HG02852 (cell line): ENCODE measurements around the gene USH2A.

Source experiments
- ATAC-seq: cut with Tn5 transposase; IDR thresholded peaks from one replicate; pipeline ENCODE4 v1.9.1; 2021; ENCODE audit warnings: mild to moderate bottlenecking, moderate library complexity; ENCODE audit not compliant: unreplicated experiment

USH2A gene

DNA sequence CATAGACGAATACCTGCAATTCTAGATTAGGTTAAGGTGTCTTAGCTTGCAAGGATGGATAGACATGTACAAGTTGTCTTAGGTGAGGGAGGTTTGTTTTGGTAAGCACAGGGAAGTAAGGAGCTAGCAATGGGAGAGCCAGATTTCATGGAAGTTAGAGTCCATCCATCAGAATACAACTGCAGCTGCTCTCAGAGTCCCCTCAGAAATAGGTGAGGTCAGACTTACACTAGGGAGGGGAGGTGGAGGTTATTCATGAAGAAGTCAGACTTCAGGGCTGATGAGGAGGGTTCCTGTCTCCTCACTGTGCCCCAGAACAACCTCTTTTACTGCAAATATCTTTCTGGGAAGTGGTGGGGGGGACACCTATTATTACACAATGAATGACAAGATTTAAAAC, 770.9 kb downstream of the USH2A start:
- ATAC-seq, result no peak

DNA sequence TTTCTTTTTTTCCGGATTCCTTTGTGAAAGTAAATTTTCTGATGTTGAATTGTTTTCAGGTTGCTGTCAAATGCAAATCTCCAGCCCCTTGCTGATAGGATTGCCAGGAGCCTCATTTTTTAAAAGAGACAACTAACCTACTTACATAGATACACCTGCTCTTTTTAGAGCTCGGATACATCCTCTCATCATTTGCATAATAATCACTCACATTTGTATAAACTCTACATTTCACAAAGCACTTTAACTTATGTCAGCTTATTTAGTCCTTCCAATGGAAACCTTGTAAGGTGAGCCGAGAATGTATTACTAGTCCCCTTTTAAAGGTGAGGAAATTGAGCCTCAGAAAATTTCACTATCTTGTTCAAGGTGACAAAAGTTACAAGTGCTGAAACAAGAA, 771.4 kb downstream of the USH2A start:
- ATAC-seq, result no peak

DNA sequence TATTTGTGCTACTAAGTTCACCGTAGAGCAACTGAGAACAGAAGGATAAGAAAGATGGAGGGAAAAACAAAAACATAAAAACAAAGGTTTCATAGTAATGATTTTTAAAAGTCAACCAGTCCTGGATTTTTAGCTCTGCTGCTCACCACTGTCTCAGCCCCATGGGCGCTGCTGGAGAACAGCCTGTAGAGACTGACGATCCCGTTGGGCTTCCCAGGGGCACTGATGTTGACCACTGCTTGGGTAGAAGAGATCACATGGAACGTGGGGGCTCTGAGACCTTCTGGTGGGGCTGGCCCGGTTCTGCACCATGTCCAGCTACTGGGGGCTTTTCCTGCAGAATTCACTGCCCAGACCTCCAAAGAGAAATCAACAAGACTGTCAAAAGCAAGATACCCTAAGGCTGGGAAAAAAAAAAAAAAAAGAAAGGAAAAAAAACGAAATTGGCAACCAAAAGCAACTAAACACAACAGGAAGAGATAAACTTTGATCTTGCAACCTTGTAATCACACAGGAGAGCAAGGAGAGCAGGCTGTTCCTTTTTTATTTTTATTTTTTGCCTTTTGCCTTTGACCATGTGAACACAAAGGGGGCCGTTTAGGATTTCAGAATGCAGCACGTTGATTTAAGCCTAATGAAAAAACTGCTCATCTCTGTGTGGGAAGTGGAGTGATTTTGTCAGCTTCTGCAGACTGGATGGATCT, 772.6 kb downstream of the USH2A start:
- ATAC-seq, result no peak

DNA sequence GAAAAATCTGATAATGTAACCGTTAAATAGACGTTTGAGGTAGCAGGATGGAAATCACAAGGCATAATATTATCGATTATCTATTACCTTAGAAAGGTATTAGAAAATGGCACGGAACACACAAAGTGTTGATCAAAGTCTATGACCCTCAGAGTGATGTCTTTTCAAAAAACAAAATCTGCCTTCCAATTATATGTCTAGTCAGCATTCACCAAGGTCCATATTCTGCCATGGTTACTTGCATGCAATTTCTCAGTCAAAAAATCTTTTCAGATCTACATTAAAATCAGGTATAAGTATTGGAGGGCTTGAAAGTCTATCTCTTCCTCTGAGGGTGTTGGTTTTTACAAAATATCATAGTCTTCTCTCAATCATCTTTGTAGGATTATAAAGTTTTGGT, 774.3 kb downstream of the USH2A start:
- no peak for ATAC-seq

DNA sequence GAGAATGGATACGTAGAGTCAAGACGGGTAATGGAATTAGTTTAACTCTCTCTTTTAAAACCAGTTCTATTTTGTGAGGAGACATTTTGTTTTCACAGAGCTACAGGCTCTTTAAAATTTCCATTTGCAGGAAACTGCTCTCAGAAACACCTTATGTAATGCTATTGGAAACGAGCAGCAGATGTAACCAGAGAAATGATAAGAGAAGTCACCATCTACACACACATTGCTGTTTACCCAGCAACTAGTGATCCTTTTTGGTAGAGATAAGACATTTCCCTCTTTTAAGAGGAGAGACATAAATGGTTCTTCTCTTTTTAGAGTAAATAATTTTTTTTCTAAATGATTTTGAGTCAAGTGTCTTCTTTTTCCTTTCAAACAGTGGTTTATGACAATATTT, 775.5 kb downstream of the USH2A start:
- ATAC-seq, result no peak

DNA sequence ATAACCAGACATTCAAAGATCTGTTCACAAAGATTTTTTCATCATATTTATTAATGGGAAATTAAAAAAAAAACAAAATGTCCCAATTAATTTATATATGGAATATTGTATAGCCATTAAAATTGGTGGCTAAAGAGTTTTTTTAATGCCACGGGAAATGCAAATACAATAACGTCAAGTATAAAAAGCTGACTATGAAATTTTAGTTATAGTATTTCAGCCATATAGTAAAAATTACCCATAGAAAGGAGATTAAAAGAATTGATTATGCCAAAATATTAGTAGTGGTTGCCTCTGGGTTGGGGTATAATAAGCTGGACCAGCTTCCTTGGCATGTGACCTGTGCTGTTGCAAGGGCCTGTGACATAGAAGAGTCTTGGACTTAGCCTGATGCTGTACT, 777.4 kb downstream of the USH2A start:
- no peak for ATAC-seq

DNA sequence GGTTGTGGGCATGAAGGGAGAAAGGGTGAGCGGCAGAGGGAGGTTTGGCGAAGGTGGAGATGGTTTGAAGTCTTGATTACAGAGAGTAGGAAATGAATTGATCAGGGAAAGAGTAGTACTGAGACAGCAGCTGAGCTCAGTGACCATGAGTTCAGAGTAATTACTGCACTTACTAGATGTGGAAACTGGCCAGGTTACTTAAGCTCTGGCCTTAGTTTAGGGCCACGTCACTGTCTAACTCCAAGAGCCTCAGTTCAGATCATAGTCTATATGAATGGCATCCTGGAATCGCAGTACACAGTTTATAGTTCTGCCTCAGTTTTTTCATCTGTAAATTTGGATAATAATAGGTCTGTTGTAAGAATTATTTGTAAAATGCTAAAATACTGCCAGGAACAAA, 778.1 kb downstream of the USH2A start:
- ATAC-seq, result no peak

DNA sequence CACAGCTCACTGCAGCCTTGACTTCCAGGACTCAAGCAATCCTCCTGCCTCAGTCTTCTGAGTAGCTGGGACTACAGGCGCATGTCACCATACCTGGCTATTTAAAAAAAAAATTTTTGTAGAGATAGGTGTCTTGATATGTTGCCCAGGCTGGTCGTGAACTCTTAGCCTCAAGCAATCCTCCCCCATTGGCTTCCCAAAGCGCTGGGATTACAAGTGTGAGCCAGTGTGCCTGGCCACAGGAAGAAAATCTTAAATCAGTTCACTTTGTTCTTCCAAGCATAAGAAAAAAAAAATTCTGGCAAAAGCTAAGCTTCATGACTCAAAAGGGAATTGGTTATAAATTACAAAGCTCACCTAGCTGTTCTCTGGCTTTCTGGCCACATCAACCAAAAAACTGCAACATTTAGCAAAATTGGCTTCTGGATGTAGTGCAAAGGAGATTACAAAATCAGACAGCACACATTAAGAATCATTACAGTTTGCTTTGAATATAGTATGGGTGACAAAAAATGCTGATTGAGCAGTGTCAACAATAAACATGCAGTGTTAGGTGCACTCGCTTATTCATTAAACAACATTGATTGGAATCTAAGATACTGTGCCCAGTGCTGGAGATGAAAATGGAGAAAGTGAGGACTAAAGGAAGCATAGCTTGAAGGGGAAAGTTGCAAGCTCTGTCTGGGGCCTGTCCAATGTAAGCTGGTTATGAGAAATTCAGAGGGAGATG, 779.5 kb downstream of the USH2A start:
- ATAC-seq, result no peak

DNA sequence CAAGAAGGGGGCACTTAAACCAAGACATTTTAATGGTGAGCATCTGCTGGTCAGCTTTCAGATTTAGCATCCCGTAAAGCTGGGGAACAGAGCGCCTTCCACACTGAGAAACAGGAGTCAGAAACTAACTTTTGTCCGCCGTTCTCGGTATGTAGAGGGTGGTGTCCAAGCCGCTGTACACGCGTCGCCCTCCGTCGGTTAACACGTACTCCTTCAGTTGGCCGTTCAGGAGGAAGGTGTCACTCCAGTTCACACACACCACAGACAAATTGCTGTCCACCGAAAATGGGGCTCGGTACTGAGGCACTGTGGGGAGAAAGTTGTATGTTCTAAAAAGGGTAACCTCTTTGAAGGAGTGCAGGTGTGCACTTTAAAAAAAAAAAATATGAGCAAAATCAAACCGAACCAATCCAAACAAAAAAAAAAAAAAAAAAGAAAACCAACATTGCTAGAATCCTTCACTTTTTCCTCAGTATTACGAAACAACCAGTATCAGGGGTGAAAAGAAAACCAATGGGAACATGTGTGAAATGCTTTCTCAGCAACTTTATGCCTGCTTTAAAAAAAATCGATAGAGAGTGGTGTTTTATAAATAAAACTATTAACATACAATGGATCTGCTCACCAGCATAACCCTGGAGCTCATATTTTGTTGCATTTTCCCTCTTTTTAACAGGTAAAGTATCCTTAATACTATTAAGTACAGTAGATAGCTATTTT, 782.7 kb downstream of the USH2A start:
- no peak for ATAC-seq

DNA sequence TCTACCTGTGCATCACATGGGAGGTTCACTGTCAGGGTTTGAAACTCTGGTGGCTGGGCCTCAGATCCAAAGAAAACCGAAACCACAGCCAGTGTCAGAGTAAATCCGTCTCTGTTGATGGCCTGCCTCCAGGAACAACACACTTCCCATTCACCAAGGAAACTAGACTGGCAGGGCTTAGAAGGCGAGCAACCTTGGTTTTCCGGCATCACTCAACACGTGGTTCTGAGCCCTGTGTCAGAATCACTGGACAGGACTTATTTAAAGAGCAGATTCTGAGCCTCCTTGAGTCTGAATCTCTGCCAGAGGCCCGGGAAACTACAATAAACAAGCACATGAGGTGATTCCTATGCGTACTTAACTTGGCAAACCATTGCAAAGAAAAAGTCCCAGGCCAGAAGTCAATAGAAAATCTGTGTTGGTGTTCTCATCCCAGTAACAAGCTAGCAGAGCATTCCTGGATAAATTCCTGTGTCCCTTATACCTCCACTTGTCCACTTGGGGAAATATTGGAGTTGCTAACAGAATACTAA, 786.1 kb downstream of the USH2A start:
- no peak for ATAC-seq

DNA sequence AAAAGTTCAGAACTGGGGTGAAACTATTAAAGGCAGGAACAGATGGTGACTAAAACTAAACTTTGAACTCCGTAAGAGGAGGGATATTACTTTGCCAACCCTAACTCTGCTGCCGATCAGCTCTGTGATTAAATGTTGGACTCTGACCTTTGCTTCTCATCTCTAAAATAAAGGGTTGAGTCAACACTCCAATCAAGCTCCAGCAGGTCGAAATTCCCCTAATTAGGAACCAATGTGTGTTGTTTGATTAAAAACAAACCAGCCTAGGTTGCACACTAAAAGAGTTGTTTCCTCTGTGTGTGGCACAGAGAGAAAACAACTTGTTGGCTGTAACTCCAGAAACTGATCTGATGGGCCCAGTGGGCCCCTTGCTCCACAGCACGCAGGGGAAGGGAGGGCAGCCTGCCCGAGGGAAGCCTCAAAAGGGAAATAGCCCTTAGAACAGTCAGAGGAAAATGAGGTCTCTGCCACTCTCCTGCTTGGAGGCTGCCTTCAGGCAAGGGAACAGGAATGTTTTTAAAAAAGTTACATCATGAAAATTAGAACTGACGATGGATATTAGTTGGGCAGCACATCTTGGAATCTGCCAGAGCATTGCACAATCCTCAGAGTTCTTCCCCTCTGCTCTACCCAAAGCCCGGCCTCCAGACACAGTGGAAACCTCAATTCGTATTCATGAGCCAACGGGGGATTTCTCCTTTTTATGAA, 786.8 kb downstream of the USH2A start:
- no peak for ATAC-seq

DNA sequence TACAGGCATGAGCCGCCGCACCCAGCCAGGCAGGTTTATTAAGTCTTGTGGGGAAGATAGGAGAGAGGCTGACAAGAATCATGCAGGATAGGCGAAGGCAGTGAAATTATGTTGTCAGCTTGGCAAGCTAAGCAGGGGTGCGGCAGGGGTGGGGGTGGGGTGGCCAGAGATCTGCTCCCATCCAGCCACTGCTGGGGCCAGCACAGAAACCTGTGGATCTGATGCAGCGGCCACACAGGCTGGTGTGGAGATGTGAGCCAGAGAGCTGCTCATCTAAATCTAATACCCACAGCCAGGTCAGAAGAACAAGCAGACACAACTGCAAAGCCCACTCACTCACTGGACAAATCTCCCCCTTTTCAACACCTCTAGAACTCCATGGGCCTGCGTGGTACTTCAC, 787.4 kb downstream of the USH2A start:
- no peak for ATAC-seq

DNA sequence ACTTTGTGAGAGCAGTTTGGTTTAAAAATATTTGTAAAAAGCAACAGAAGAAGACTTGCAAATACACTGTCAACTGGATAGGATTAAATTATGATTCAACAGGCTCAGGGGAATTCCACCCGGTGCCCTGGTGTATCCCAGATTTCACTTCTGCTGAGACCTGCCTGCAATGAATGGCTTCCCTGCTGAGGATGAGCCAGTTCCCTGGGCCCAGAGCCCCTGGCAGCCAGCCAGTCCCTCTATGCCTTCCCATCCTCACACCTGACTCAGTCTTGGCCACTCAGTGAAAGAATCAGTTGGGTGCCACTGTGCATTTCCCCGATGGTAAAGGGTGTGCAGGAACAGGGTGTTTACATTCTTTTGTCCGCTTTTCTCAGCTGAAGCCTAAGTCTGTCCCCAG, 791.8 kb downstream of the USH2A start:
- no peak for ATAC-seq

DNA sequence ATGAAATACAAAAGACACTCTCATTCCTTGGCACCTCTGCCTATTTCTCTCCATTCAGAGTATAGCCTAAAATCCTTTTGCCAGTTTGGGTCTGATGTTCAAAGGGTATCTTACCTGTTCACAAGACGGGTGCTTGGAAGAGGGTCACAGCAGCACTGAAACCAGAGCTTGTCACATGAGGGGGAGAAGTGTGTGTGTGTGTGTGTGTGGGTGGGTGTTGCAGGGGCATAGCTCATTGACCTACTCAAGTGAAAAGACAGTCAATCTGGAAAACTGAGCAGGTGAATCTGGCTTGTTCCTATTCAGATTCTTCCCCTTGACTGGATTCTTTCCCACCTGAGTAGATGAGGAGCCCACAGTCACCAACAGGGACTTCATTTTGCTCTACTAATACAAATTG, 792.2 kb downstream of the USH2A start:
- ATAC-seq, result no peak

DNA sequence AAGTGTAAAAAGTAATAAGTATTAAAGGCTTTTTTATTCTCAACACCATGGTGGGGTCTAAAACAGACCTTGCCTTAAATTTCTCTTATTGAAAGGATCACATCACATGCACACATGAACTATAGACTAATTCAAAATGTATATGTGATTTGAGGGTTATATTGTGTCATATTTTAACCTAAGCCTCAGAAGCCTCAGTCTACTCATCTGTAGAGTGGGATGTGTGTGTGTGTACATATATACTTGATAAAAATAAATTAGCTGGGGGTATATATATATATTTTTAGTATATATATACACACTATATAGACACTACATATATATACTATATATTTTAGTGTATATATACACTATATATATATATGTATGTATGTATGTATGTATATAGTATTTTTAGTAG, 797.3 kb downstream of the USH2A start:
- ATAC-seq, result no peak

DNA sequence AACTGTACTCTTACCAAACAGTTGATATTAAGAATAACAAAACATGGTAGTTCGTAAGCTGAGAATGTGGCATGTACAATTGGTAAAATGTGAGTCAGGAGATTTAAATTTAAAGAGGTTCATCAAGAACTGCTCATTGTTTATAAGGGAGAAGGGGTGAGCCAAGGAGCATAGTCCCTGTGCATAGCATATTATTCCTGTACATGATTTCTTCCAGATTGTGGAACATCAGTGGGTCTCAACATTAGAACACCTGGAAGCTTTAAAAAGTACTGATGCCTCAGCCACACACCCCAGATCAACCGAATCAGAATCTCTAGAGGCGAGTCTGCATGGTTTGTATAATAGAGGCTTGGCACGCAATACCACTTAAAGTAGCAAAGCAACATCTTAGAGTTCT, 800.1 kb downstream of the USH2A start:
- ATAC-seq, result no peak

DNA sequence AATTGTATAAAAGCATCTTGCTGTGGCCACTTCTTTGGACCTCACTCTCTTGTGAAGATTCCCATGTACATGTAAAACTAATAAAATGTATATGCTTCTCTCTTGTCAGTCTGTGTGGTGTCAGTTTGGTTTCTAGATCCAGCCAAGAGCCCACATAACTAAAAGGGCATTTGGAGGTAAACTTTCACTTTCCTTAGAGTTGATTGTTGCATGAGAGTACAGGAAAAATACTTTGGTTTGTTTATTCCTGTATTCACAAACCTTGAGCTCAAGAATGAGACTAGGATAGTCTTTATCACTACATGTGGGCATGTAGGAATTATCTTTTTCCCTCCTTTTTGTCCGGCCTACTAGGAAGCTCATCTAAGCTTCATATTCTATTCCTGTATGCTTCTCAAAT, 805.3 kb downstream of the USH2A start:
- ATAC-seq, result peak; percentile 64

DNA sequence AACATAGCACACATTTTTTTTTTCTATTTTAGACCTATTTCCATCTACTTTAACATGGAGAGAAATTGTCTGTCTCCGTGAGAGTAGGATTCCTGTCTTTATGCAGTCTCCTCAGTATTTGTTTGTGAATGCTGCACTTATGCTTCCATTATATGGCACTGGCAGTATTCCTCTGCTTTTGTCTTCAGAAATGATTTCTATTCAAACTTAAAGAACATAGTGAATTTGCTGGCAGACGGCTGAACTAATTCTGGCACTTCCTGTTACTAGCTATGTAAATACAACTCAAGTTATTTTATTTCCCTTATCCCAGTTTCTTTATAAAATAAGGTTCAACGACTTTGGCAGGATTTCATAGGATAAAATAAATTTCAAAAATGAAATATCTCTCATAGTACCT, 810.9 kb downstream of the USH2A start:
- ATAC-seq, result no peak

DNA sequence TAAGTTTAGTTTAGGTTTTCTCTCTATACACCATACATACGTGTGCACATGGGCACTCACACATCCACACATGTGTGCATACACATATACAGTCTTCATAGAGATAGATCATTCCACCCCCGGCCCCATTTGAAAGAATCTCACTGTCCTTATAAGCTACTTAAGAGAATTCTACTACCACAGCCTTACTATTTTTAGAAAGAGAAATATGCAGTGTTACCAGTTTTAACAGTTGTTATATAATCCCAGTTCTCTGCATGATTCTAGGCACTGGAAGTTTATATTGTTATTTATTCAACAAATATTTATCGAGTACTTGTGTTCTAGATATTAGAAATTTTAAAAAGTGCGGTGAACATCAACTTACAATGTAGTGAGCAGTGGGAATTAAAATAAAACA, 814.6 kb downstream of the USH2A start:
- ATAC-seq, result no peak

DNA sequence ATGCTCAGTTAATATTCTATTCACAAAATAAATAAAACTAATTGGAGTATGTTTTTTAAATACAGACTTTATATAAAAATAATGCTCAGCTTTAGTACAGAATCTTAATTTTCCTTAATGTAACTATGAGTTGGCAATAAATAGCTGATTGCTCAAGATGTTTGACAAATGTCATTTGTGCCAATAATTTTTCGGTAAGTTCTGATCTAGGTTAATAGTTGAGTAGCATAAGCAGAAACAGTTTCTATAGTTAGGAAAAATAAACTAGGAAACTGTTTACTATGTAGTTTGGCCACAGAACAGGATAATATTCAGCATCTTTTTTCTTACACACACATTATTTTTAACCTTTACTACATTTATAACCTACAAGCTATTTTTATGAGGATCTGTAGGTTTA, 815.8 kb downstream of the USH2A start:
- no peak for ATAC-seq

DNA sequence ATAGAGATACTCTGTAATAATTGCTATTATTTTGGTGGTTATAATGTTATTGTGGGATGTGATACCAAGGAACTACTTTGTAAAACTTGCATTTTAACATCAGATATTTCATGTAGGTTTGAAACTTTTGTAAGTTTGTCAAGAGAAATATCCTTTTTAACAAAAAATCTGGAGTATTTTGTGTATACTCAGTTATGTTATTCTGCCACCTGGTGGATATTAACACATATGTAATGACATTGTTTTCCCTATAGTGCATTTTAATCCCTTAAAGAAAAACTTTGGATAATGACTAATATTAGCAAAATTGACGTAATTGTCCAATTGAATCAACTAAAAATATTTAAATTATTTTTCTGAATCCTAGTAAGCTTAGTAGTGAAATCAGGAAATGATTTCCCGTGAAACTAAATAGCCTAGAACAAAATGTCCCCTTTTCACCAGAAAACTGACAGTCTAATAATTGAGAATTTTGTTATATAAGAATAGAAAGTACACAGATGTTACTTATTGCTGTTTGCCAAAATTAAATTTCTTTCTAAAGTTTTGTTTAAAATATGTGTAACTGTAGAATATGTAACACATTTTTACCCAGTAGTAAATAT, 816.6 kb downstream of the USH2A start:
- ATAC-seq, result peak; percentile 55
